ENCODE measurements around the gene UNC13A.
"Not testable (repeated sequence)": the region's sequence is repeated elsewhere in the genome, so short reads cannot be mapped to it uniquely, and the experiment has no call there.

UNC13A gene

DNA sequence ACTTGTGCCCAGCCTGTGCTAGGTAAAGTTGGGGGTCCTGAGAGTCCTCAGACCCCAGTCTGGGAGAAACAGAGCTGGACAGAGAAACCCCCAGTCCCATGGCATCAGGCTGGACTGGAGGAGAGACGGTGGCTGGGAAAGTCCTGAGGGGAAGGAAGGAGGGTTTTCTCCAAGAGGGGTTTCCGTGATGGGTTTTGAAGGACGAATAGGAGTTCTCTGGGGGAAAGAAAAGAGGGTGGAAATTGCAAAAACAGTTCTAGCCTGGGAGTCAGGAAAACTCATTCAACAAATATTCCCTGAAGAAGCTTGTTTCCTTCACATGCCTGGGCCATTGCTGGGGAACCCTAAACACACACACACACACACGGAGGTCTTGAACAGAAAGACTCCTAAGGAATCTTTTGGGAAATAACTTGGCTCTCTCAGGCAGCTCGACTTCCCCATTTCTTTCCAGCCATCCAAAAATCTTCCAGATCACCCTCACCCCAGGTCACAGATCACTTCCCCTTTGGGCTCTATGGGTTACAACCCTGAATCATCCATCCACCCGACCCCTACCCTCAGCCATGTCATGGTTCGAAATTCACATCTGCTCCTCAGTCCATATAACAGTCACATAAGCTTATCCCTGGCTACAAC is 85.2 kb downstream of the UNC13A start:
- H3K27ac ChIP-seq, result no peak overlapping the region
- no peak overlapping the region for H3K4me3 ChIP-seq
- DNase-seq (ENCODE audit: low spot score), result no peak
- TF ChIP-seq, protein P1, sequence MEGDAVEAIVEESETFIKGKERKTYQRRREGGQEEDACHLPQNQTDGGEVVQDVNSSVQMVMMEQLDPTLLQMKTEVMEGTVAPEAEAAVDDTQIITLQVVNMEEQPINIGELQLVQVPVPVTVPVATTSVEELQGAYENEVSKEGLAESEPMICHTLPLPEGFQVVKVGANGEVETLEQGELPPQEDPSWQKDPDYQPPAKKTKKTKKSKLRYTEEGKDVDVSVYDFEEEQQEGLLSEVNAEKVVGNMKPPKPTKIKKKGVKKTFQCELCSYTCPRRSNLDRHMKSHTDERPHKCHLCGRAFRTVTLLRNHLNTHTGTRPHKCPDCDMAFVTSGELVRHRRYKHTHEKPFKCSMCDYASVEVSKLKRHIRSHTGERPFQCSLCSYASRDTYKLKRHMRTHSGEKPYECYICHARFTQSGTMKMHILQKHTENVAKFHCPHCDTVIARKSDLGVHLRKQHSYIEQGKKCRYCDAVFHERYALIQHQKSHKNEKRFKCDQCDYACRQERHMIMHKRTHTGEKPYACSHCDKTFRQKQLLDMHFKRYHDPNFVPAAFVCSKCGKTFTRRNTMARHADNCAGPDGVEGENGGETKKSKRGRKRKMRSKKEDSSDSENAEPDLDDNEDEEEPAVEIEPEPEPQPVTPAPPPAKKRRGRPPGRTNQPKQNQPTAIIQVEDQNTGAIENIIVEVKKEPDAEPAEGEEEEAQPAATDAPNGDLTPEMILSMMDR (IDR thresholded peaks at IDR 0.05), result no peak

DNA sequence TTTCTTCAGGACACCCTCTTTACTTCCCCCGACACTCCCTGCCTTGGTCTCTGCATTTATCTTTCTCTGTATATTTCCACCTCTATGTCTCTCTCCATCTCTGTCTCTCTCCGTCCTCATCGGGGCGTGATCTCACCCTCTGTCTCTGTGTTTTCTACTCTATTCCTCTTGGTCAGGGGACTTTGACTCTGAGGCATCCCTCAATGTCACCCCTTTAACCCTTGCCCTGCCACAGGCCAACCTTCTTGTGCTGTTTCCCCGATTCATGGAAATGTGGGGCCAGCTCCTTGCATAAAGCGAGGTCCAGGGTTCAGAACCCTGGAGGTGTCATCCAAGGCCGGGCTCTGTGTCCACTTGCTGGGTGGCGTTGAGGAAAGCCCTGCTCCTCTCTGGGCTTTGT is 85.9 kb downstream of the UNC13A start:
- TF ChIP-seq, protein P1 (IDR thresholded peaks at IDR 0.05), result no peak
- no peak overlapping the region for H3K4me3 ChIP-seq
- no peak overlapping the region for H3K27ac ChIP-seq
- DNase-seq (ENCODE audit: low spot score), result no peak

DNA sequence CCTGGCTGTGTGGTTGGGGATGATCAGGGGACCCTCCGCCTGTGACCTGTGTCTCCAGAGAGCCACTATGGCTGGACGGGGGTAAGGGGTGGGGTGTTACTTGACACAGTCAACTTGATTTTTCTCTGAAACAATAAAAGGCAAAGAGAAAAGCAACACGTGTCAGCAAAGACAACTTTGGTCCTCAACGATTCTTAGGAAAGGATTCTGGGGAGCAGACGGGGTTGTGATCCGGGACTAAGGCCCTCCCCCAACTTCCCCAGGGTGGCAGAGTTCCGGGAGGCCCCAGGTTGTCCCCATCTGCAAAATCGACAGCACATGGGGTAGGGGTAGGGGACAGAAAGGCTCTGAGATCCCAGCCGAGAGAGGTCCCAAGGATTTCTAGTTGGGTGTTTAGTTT is 86.5 kb downstream of the UNC13A start:
- Histone ChIP-seq H3K27ac (no peak overlapping the region), H3K4me3 (no peak overlapping the region)
- no peak for DNase-seq (ENCODE audit: low spot score)
- TF ChIP-seq, protein P1 (IDR thresholded peaks at IDR 0.05), result no peak

DNA sequence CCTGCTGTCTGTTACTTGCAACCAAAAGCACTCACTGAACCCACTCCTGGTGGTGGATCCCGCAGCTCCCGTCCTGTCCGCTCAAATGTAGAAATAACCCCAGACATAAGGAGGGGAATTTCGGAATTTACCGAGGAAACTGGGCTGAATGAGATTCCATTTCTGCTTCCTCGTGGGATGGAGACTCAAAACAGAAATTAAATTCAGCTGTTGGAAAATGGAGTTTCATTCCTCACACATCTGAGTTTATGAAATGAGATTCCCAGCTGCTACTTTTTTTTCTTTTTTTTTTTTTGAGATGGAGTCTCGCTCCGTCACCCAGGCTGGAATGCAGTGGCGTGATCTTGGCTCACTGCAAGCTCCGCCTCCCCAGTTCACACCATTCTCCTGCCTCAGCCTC is 88.4 kb downstream of the UNC13A start:
- Histone ChIP-seq H3K27ac (no peak overlapping the region), H3K4me3 (no peak overlapping the region)
- TF ChIP-seq, protein P1 (IDR thresholded peaks at IDR 0.05), result no peak
- DNase-seq (ENCODE audit: low spot score), result no peak

DNA sequence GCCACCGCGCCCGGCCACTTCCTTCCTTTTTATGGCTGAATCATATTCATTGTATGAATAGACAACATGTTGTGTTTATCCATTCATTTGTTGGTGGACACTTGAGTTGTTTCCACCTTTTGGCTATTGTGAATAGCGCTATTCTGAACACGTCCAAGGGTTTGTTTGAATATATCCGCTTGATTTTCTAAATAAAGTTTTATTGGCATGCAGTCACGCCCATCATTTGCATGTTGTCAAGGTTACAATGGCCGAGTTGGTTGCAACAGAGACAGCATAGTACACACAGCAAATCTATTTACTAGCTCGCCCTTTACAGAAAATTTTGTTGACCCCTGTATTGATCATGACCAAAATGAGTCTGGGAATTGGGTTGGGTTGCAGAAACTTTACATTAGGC is 89.2 kb downstream of the UNC13A start:
- no peak overlapping the region for H3K27ac ChIP-seq
- no peak for DNase-seq (ENCODE audit: low spot score)
- H3K4me3 ChIP-seq, result no peak overlapping the region
- TF ChIP-seq, protein P1 (IDR thresholded peaks at IDR 0.05), result no peak

DNA sequence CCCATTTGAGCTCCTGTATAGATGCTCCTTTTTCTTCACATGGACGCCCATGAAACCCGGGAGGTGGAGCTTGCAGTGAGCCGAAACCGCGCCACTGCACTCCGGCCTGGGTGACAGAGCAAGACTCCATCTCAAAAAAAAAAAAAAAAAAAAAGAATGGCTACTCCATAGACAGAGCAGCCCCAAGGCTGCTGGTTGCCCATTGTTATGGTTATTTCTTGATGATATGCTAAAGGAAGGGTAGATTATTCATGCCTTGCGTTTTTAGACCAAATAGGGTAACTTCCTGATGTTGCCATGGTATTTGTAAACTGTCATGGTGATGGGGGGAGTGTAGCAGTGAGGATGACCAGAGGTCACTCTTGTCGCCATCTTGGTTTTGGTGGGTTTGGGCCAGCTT is 90.1 kb downstream of the UNC13A start:
- not testable (repeated sequence) for H3K27ac ChIP-seq; DNase-seq (ENCODE audit: low spot score); H3K4me3 ChIP-seq

DNA sequence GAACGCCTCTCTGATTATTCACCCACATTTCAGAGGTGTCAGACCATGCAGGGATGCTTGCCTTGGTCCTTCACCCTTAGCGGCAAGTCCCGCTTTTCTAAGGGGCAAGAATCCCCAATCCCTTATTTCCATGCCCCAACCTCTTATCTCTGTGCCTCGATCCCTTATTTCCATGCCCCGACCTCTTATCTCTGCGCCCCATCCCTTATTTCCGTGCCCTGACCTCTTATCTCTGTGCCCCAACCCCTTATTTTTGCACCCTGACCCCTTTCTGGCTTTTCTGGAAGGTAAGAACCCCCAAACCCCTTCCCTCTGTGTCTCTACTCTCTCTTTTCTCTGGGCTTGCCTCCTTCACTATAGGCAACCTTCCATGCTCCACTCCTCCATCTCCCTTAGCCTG is 93.9 kb downstream of the UNC13A start:
- H3K4me3 ChIP-seq; DNase-seq (ENCODE audit: low spot score); H3K27ac ChIP-seq: not testable (repeated sequence)

DNA sequence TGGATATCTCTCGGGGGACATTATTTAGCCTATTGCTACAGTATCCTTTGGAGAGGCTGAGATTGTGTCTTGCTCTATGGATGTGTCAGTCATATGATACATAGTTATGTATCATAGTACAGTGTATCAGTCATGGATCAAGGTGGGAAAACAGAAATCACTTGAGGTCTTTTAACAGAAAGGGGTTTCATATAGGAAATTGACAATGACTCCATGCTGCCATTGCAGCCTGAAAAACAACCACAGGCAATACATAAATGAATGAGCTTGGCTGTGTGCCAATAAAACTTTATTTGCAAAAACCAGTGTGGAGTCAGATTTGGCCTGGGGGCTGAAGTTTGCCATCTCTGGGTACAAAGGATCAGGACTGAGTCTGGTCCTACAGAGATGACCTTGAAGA is 97.3 kb downstream of the UNC13A start:
- TF ChIP-seq, protein P1 (IDR thresholded peaks at IDR 0.05), result no peak
- no peak overlapping the region for H3K27ac ChIP-seq
- no peak overlapping the region for H3K4me3 ChIP-seq
- no peak for DNase-seq (ENCODE audit: low spot score)

DNA sequence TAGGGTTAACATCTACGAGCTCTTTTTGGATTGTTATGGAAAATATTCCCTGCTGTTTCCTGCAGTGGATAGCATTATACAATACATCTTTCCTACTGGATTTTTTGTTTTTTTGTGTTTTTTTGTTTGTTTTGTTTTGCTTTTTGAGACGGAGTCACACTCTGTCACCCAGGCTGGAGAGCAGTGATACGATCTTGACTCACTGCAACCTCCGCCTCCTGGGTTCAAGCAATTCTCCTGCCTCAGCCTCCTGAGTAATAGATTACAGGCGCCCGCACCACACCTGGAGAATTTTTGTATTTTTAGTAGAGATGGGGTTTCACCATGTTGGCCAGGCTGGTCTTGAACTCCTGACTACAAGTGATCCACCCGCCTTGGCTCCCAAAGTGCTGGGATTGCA is 102.8 kb downstream of the UNC13A start:
- not testable (repeated sequence) for H3K27ac ChIP-seq; H3K4me3 ChIP-seq; DNase-seq (ENCODE audit: low spot score)
